AG04449 (cell line): ENCODE results near the gene TWIST2.

Experiments used
- CTCF ChIA-PET: fragments of 350-600 bp; formaldehyde crosslinking; extraction: SDS; loops from one replicate; lab custom pipeline; 2021; ENCODE audit warnings: antibody characterized with exemption; lab: Yijun Ruan, JAX
- POLR2A ChIA-PET: fragments of 400-600, 350-600 bp; formaldehyde crosslinking; extraction: SDS; loops from one replicate; lab custom pipeline; 2020; ENCODE audit warnings: antibody characterized with exemption, inconsistent platforms; lab: Yijun Ruan, JAX
- DNase-seq: peaks from one replicate; pipeline ENCODE4 v3.0.0-alpha.2; 2010; ENCODE audit warnings: low read depth, low spot score
- H3K4me3 ChIP-seq: 2 replicates; pipeline ENCODE4 v1.5.1; 2011; ENCODE audit warnings: low read depth, mild to moderate bottlenecking, control low read depth, low read length
- TF ChIP-seq, protein P1 (sequence below): IDR thresholded peaks from one replicate; pipeline ENCODE4 v1.5.1; 2011; ENCODE audit warnings: mild to moderate bottlenecking, moderate library complexity, low read length, control low read depth, inconsistent platforms; ENCODE audit not compliant: insufficient read depth; ENCODE audit errors: missing control alignments

TWIST2 gene

DNA sequence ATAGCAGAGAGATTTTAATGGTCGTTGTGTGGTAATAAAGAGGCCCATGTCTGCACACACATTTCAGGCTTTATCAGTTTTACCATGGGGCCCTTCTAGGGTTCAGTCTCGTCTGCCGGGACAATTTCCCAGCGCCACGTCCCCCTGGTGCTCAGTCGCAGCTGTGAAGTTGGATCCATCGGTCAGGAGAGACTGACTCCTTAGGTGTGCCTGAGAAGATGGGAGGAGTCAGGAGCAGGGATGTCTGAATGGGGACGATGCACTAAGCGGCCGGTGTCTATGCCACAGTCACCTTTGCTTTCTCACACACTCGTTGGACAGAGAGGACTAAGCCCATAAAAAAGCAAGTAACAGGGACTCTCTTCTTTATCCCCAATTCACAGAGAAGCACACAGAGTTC lies 71.4 kb downstream of the TWIST2 start:
- TF ChIP-seq, protein P1, sequence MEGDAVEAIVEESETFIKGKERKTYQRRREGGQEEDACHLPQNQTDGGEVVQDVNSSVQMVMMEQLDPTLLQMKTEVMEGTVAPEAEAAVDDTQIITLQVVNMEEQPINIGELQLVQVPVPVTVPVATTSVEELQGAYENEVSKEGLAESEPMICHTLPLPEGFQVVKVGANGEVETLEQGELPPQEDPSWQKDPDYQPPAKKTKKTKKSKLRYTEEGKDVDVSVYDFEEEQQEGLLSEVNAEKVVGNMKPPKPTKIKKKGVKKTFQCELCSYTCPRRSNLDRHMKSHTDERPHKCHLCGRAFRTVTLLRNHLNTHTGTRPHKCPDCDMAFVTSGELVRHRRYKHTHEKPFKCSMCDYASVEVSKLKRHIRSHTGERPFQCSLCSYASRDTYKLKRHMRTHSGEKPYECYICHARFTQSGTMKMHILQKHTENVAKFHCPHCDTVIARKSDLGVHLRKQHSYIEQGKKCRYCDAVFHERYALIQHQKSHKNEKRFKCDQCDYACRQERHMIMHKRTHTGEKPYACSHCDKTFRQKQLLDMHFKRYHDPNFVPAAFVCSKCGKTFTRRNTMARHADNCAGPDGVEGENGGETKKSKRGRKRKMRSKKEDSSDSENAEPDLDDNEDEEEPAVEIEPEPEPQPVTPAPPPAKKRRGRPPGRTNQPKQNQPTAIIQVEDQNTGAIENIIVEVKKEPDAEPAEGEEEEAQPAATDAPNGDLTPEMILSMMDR = no peak
- DNase-seq = no peak
- H3K4me3 ChIP-seq = no peak overlapping the region
- ChIA-PET CTCF (interaction anchor here (1.1 kb wide), 1 partner anchor 19 kb away, joined by 3 read pairs; no protein-coding TSS in a partner anchor), POLR2A (no interaction called here)

DNA sequence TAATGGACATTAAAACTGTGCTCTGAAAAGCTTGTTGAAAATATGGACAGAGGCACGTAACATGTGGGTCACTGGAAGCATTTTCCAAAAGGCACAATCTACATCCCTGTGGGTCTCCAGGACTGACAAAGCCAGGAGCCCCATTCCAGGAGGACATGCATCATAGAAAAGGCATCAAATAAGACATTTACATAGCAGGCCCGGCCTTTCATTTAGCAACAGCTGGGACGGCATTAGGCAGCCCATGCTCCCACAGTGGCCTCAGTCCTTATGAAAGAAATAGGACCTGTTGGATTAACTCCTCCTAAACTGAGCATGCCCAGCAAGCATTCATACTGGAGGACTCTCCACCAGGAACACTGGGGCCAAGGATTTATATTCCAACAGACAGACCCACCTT lies 72.2 kb downstream of the TWIST2 start:
- ChIA-PET CTCF (interaction anchor here (0.9 to 1.1 kb wide), 2 partner anchors 10 to 18 kb away, joined by 3 read pairs; no protein-coding TSS in a partner anchor), POLR2A (no interaction called here)
- TF ChIP-seq, protein P1 = no peak
- H3K4me3 ChIP-seq = no peak overlapping the region
- no peak for DNase-seq

DNA sequence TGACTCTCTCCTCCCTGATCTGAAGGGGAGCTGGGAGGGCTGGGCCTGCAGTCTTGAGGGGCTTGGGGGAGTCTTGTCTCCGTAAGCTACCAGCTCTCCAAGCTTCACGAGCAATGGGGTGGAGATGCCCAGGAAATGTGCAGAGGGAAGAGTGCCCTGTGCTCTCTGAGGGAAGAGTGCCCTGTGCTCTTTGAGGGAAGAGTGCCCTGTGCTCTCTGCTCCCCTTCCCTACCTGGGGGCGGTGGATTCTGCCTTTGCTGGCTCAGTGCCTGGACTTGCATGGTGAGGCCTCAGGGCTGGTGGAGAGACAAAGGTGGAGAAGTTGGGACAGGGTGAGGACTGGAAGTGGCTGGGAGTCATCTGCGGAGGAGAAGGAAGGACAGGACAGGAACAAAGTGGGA lies 72.7 kb downstream of the TWIST2 start:
- ChIA-PET CTCF (interaction anchor here (1.1 kb wide), 1 partner anchor 17 kb away, joined by 3 read pairs; no protein-coding TSS in a partner anchor), POLR2A (no interaction called here)
- DNase-seq = no peak
- no peak overlapping the region for H3K4me3 ChIP-seq
- TF ChIP-seq, protein P1 = no peak

DNA sequence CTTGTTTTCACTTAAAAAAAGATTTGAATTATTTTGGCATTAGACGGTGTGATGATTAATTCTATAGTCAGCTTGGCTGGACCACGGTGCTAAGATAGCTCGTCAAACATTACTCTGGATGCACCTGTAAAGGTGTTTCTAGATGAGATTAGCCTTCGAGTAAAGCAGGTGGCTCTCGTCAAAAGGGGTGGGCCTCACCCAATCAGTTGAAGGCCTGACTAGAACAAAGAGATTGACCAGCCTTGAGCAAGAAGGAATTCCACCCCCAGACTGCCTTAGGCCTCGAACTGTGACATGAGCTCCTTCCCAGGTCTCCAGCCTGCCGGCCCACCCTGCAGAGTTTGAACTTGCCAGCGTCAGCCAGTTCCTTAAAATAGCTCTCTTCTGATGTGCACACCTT lies 73.4 kb downstream of the TWIST2 start:
- TF ChIP-seq, protein P1 = no peak
- no peak overlapping the region for H3K4me3 ChIP-seq
- DNase-seq = no peak
- ChIA-PET POLR2A (interaction anchor here (0.7 kb wide), 1 partner anchor 26 kb away, joined by 3 read pairs; no protein-coding TSS in a partner anchor), CTCF (no interaction called here)

DNA sequence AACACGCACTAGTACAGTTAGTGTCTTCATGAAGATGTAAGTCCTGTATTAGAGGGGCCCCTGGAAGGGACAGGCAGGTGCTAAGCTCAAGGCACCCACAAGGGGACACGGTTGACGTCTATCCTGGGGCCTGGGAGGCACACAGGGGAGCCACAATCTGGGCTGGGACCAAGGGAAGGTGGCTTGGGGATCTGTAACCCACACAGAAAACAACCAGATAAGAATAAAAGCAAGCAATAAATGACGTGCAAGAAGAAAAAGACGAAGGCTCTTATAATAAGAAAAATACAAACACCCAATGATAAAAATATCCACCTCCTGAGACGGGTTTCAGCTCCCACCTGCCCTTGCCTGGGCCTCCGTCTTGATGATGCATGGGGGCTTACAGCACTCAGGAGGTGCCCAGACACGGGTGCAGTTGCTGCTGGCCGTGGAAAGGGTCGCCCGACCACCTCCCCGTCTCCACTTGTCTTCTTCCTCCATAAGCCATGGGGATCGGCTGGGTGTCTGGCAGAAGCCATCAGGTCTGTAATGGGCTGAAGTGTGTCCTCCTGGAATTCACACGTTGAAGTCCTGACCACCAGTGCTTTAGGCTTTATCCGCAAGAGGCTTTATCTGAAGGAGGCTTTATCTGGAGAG lies 73.9 kb downstream of the TWIST2 start:
- no peak overlapping the region for H3K4me3 ChIP-seq
- ChIA-PET POLR2A (interaction anchor here (0.7 kb wide), 1 partner anchor 25 kb away, joined by 3 read pairs; no protein-coding TSS in a partner anchor), CTCF (no interaction called here)
- TF ChIP-seq, protein P1 = no peak
- DNase-seq = no peak

DNA sequence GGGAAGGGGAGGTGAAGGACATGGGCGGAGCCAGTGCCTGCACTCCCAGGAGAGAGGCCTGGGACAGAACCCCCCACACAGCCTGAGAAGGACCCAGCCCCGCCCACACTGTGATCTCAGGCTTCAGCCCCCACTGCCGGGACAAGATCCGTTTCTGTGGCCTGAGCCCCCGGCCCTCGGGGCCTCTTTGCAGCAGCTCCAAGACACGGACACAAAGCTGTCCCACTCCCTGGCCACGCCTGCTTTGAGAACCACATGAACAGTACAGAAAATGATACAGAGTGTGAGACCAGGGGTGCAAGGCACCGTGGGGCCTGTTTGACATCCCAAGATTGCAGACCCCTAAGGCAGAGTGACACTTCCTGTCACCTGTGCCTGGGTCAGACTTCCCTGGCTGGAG lies 74.5 kb downstream of the TWIST2 start:
- TF ChIP-seq, protein P1 = no peak
- ChIA-PET CTCF (no interaction called here), POLR2A (no interaction called here)
- no peak for DNase-seq
- no peak overlapping the region for H3K4me3 ChIP-seq
